Gastroesophageal sphincter (tissue), 3 donors: ENCODE data around the gene CDH13.

Source experiments
- POLR2A ChIP-seq, 2 donors: fragments of 450-650 bp; IDR thresholded peaks; one replicate each; pipeline ENCODE4 v1.6.1; 2017; ENCODE audit warnings: antibody characterized with exemption in 2 of 2, mild to moderate bottlenecking in 2 of 2, moderate library complexity in 1 of 2
- TF ChIP-seq, protein P1 (sequence below), 4 experiments: fragments of 200-600 bp in 2 of 4; fragments of 450-650 bp in 2 of 4; sonication (generic) in 1 of 4; IDR thresholded peaks; one replicate each; pipeline ENCODE4 v1.5.1; 2017 to 2019; ENCODE audit warnings: antibody characterized with exemption in 4 of 4, mild to moderate bottlenecking in 2 of 4, moderate library complexity in 2 of 4

DNA sequence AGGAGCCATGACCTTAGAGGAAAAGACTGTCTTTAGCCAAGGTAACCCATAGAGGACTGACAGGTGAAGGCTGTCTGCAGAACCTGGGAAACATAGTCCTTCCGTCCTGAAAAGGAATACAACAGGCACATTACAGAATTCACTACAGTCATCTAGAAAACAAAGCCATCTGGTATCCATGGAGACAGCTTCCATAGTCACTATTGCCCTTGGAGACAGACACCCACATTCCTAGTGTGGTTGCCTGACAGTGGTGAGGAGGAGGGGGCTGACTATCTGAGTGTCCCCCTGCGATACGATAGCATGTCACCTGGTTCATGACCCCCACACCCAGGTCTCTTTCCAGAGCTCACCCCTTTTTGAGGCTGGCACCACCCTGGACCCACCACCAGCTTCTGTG is 254.7 kb downstream of the CDH13 start:
- TF ChIP-seq, protein P1, sequence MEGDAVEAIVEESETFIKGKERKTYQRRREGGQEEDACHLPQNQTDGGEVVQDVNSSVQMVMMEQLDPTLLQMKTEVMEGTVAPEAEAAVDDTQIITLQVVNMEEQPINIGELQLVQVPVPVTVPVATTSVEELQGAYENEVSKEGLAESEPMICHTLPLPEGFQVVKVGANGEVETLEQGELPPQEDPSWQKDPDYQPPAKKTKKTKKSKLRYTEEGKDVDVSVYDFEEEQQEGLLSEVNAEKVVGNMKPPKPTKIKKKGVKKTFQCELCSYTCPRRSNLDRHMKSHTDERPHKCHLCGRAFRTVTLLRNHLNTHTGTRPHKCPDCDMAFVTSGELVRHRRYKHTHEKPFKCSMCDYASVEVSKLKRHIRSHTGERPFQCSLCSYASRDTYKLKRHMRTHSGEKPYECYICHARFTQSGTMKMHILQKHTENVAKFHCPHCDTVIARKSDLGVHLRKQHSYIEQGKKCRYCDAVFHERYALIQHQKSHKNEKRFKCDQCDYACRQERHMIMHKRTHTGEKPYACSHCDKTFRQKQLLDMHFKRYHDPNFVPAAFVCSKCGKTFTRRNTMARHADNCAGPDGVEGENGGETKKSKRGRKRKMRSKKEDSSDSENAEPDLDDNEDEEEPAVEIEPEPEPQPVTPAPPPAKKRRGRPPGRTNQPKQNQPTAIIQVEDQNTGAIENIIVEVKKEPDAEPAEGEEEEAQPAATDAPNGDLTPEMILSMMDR (IDR thresholded peaks at IDR 0.05) = no peak
- TF ChIP-seq POLR2A (IDR thresholded peaks at IDR 0.05) = no peak
